ENCODE data around the gene PIK3C2G. TPM values are rescaled to one million over a fixed set of nuclear protein-coding genes. Genes with fewer than 3 reads are reported as not detected.

PIK3C2G gene
- total RNA-seq, 2 experiments from 2014 or later, result not detected

- TF ChIP-seq EZH2phosphoT487 (IDR thresholded peaks at IDR 0.05; ENCODE audit: borderline replicate concordance, low read depth, low read length), result no peak
- TF ChIP-seq, protein P1, sequence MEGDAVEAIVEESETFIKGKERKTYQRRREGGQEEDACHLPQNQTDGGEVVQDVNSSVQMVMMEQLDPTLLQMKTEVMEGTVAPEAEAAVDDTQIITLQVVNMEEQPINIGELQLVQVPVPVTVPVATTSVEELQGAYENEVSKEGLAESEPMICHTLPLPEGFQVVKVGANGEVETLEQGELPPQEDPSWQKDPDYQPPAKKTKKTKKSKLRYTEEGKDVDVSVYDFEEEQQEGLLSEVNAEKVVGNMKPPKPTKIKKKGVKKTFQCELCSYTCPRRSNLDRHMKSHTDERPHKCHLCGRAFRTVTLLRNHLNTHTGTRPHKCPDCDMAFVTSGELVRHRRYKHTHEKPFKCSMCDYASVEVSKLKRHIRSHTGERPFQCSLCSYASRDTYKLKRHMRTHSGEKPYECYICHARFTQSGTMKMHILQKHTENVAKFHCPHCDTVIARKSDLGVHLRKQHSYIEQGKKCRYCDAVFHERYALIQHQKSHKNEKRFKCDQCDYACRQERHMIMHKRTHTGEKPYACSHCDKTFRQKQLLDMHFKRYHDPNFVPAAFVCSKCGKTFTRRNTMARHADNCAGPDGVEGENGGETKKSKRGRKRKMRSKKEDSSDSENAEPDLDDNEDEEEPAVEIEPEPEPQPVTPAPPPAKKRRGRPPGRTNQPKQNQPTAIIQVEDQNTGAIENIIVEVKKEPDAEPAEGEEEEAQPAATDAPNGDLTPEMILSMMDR (conservative IDR thresholded peaks at IDR 0.05; ENCODE audit: low read length), result no peak
- Histone ChIP-seq H3K9me3 (ENCODE audit: low read length) (no peaks in the 10 kb centered on the region), H3K9me2 (ENCODE audit: insufficient read depth, low read length) (no peaks in the 10 kb centered on the region), H3K4me3 (ENCODE audit: low read depth, low read length, poor library complexity, severe bottlenecking) (no peak overlapping the region), H3K4me1 (ENCODE audit: insufficient read depth, low read length, poor library complexity, severe bottlenecking) (no peaks in the 10 kb centered on the region), H3K36me3 (ENCODE audit: insufficient read depth, low read length) (no peaks in the 10 kb centered on the region), H4K20me1 (ENCODE audit: insufficient read depth, low read length) (no peaks in the 10 kb centered on the region), H3K27ac (ENCODE audit: low read depth, low read length, poor library complexity, severe bottlenecking) (no peak overlapping the region), H3K79me2 (ENCODE audit: insufficient read depth, low read depth, low read length) (no peaks in the 10 kb centered on the region), H2AFZ (ENCODE audit: low read length) (no peak overlapping the region), H3K4me2 (ENCODE audit: low read length) (no peak overlapping the region)
- intact Hi-C loops (cut with micrococcal nuclease; ENCODE audit: unreplicated experiment), result no loop called here
- no TSS peak for BruUV-seq (replicated peaks)
- ChIA-PET POLR2A (no interaction called here), CTCF (ENCODE audit: unreplicated experiment) (no interaction called here)
- DNase-seq (ENCODE audit: low spot score), result no peak
Observed at GRCh38 chr12:18472304-18472703, 211.0 kb downstream of the PIK3C2G start.

DNA sequence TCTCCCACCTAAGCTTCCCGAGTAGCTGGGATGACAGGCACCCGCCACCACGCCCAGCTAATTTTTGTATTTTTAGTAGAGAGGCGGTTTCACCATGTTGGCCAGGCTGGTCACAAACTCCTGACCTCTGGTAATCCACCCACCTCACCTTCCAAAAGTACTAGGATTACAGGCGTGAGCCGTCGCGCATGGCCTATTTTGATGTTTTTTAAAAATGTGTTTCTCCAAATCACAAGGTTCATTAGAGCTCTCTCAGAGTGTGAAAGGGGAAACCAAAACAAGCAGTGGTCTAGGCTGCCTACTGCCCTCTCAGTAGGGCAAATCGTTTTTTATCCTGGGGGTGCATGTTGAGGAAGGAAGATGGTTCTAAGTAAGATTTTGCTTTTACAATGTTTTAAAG lies 211.5 kb downstream of the PIK3C2G start:
- ChIA-PET POLR2A (no interaction called here), CTCF (ENCODE audit: unreplicated experiment) (no interaction called here)
- intact Hi-C loops (cut with micrococcal nuclease; ENCODE audit: unreplicated experiment), result no loop called here
- TF ChIP-seq, protein P1 (conservative IDR thresholded peaks at IDR 0.05; ENCODE audit: low read length), result no peak
- TF ChIP-seq EZH2phosphoT487 (IDR thresholded peaks at IDR 0.05; ENCODE audit: borderline replicate concordance, low read depth, low read length), result no peak
- no peak overlapping the region for H3K27ac ChIP-seq (ENCODE audit: low read depth, low read length, poor library complexity, severe bottlenecking)
- H3K4me3 ChIP-seq (ENCODE audit: low read depth, low read length, poor library complexity, severe bottlenecking), result no peak overlapping the region
- BruUV-seq (replicated peaks), result no TSS peak
- H3K36me3 ChIP-seq (ENCODE audit: insufficient read depth, low read length), result no peaks in the 10 kb centered on the region
- no peak overlapping the region for H3K4me2 ChIP-seq (ENCODE audit: low read length)
- no peaks in the 10 kb centered on the region for H3K79me2 ChIP-seq (ENCODE audit: insufficient read depth, low read depth, low read length)
- H3K9me2 ChIP-seq (ENCODE audit: insufficient read depth, low read length), result no peaks in the 10 kb centered on the region
- no peak overlapping the region for H2AFZ ChIP-seq (ENCODE audit: low read length)
- DNase-seq (ENCODE audit: low spot score), result no peak
- no peaks in the 10 kb centered on the region for H3K4me1 ChIP-seq (ENCODE audit: insufficient read depth, low read length, poor library complexity, severe bottlenecking)
- no peaks in the 10 kb centered on the region for H4K20me1 ChIP-seq (ENCODE audit: insufficient read depth, low read length)
- H3K9me3 ChIP-seq (ENCODE audit: low read length), result no peaks in the 10 kb centered on the region

DNA sequence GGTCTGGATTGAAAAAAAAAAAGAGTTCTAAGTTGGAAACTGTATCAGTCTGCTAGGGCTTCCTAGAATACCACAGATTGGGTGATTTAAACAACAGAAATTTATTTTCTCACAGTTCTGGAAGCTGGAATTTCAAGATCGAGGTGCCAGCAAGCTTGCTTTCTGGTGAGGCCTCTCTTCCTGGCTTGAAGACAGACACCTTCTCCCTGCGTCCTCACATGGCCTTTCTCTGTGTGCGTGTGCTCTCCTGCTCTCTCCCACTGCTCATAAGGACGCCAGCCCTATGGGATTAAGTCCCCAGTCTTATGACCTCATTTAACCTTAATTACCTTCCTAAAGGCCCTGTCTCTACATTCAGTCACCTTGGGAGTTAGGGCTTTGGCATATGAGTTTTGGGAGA lies 215.5 kb downstream of the PIK3C2G start:
- H3K9me3 ChIP-seq (ENCODE audit: low read length), result no peaks in the 10 kb centered on the region
- no peak overlapping the region for H2AFZ ChIP-seq (ENCODE audit: low read length)
- H3K27ac ChIP-seq (ENCODE audit: low read depth, low read length, poor library complexity, severe bottlenecking), result no peak overlapping the region
- DNase-seq (ENCODE audit: low spot score), result no peak
- no peaks in the 10 kb centered on the region for H3K4me1 ChIP-seq (ENCODE audit: insufficient read depth, low read length, poor library complexity, severe bottlenecking)
- no peaks in the 10 kb centered on the region for H3K9me2 ChIP-seq (ENCODE audit: insufficient read depth, low read length)
- TF ChIP-seq, protein P1 (conservative IDR thresholded peaks at IDR 0.05; ENCODE audit: low read length), result no peak
- TF ChIP-seq EZH2phosphoT487 (IDR thresholded peaks at IDR 0.05; ENCODE audit: borderline replicate concordance, low read depth, low read length), result no peak
- no peaks in the 10 kb centered on the region for H4K20me1 ChIP-seq (ENCODE audit: insufficient read depth, low read length)
- POLR2A ChIA-PET, result interaction anchor here (0.6 kb wide), 1 partner anchor 1022 kb away, joined by 5 read pairs; no protein-coding TSS in a partner anchor
- no peaks in the 10 kb centered on the region for H3K36me3 ChIP-seq (ENCODE audit: insufficient read depth, low read length)
- H3K4me3 ChIP-seq (ENCODE audit: low read depth, low read length, poor library complexity, severe bottlenecking), result no peak overlapping the region
- intact Hi-C loops (cut with micrococcal nuclease; ENCODE audit: unreplicated experiment), result no loop called here
- no peak overlapping the region for H3K4me2 ChIP-seq (ENCODE audit: low read length)
- no TSS peak for BruUV-seq (replicated peaks)
- no peaks in the 10 kb centered on the region for H3K79me2 ChIP-seq (ENCODE audit: insufficient read depth, low read depth, low read length)
- CTCF ChIA-PET (ENCODE audit: unreplicated experiment), result no interaction called here
